Transverse colon (tissue), 3 donors: Measurements from ENCODE around the gene KAT8.

Experiments
- EP300 ChIP-seq: sonication (generic); formaldehyde crosslinking; IDR thresholded peaks from one replicate; pipeline ENCODE4 v1.6.1; 2017; ENCODE audit warnings: antibody characterized with exemption, low read depth
- POLR2A ChIP-seq: fragments of 450-650 bp; IDR thresholded peaks from one replicate; pipeline ENCODE4 v1.6.1; 2016; ENCODE audit warnings: antibody characterized with exemption, mild to moderate bottlenecking, moderate library complexity
- TF ChIP-seq, protein P1 (sequence below), 5 experiments: fragments of 200-600 bp in 3 of 5; fragments of 450-650 bp in 2 of 5; sonication (generic) in 3 of 5; IDR thresholded peaks; 1 replicate in 2 of 5; 2 replicates in 3 of 5; pipeline ENCODE4 v1.5.1; 2016 to 2017; ENCODE audit warnings: antibody characterized with exemption in 5 of 5, inconsistent platforms in 3 of 5, mild to moderate bottlenecking in 2 of 5, moderate library complexity in 1 of 5

DNA sequence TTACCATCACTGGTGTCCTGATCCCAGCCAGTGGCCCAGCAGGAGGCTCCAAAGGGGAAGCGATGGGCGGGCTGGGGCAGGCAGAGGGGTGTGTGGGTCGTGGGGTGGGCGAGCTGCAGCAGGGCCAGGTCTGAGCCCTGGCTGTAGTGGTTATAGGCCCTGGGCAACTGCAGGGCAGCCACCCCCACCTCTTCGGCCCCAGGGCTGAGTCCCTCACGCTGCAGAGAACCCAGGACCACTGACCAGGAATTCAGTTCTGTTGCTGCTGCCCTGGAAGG lies 30.9 kb upstream of the KAT8 start:
- TF ChIP-seq EP300, result no peak
- TF ChIP-seq, protein P1, sequence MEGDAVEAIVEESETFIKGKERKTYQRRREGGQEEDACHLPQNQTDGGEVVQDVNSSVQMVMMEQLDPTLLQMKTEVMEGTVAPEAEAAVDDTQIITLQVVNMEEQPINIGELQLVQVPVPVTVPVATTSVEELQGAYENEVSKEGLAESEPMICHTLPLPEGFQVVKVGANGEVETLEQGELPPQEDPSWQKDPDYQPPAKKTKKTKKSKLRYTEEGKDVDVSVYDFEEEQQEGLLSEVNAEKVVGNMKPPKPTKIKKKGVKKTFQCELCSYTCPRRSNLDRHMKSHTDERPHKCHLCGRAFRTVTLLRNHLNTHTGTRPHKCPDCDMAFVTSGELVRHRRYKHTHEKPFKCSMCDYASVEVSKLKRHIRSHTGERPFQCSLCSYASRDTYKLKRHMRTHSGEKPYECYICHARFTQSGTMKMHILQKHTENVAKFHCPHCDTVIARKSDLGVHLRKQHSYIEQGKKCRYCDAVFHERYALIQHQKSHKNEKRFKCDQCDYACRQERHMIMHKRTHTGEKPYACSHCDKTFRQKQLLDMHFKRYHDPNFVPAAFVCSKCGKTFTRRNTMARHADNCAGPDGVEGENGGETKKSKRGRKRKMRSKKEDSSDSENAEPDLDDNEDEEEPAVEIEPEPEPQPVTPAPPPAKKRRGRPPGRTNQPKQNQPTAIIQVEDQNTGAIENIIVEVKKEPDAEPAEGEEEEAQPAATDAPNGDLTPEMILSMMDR (IDR thresholded peaks at IDR 0.05), result no peak
- TF ChIP-seq POLR2A, result no peak
